ENCODE measurements around the gene IRF1. TPM values are rescaled to one million over a fixed set of nuclear protein-coding genes. Genes with fewer than 3 reads are reported as not detected.

IRF1 gene
- total RNA-seq, 1 experiment from 2014 or later: 48.9 TPM

DNA sequence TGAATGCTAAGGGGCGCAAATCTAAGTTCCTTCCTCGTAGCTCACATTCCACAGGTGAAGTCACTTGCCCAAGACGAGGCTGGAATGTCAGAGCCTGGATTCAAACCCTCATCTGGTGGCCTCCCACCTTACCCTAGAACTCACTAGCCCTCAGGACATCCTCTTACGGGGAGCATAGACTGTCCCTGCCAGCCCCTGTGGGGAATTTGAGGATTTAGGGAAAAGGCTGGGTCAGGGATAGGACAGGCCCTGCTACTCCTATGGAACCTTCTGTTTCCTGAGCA, 45.0 kb downstream of the IRF1 start:
- no peak for DNase-seq (ENCODE audit: low read depth, low spot score)

DNA sequence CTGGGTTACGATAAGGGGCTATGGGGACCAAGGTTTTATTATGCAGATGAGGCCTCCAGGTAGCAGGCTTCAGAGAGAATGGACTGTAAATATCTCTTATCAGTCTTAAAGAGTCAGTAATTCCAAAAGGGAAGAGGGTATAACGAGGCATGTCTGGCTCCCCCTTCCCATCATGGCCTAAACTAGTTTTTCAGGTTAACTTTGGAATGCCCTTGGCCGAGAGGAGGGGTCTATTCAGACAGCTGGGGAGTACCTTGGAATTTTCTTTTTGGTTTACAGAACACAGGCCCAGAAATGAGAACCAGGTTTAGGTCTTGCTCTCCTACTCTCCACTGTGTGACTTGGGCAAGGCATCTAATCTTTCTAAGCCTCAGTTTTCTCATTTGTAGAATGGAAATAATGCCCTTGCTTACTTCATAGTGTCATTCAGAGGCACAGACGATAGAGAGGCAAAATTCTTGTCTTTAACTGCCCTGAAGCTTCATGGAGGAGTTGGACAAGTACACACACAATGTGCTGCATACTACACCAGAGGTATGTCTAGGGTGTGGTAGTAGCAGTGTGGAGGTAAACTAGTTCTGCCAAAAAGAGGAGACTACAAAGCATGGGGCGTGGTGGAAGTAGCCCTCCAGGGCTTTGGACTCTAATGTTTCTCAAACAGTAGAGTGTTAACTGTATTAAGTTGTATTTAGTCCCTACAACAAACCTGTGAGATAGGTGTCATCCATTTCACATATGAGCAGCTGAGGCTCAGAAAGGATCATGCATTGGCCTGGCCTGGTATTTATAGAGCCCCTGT, 45.5 kb downstream of the IRF1 start:
- in situ Hi-C loops (cut with HindIII; ENCODE audit: low pct_unique_long_range_greater_than_20kb, low sequenced_read_pairs): no loop called here
- H3K36me3 ChIP-seq (ENCODE audit: control insufficient read depth, insufficient read depth, low read length): no peaks in the 10 kb centered on the region
- H3K4me3 ChIP-seq (ENCODE audit: low read depth in 2 of 2, low read length in 2 of 2): no peak overlapping the region
- BruUV-seq (replicated peaks): no TSS peak
- no peak for ATAC-seq
- ChIA-PET POLR2A (no interaction called here), CTCF (no interaction called here)
- TF ChIP-seq POLR2AphosphoS5 (IDR thresholded peaks at IDR 0.05; ENCODE audit: low read depth, low read length) (no peak), SIN3A (IDR thresholded peaks at IDR 0.05; ENCODE audit: borderline replicate concordance, insufficient read depth, low read depth, low read length) (no peak), TCF7L2 (IDR thresholded peaks at IDR 0.05; ENCODE audit: low read depth, low read length) (no peak)
- TF ChIP-seq, protein P1, sequence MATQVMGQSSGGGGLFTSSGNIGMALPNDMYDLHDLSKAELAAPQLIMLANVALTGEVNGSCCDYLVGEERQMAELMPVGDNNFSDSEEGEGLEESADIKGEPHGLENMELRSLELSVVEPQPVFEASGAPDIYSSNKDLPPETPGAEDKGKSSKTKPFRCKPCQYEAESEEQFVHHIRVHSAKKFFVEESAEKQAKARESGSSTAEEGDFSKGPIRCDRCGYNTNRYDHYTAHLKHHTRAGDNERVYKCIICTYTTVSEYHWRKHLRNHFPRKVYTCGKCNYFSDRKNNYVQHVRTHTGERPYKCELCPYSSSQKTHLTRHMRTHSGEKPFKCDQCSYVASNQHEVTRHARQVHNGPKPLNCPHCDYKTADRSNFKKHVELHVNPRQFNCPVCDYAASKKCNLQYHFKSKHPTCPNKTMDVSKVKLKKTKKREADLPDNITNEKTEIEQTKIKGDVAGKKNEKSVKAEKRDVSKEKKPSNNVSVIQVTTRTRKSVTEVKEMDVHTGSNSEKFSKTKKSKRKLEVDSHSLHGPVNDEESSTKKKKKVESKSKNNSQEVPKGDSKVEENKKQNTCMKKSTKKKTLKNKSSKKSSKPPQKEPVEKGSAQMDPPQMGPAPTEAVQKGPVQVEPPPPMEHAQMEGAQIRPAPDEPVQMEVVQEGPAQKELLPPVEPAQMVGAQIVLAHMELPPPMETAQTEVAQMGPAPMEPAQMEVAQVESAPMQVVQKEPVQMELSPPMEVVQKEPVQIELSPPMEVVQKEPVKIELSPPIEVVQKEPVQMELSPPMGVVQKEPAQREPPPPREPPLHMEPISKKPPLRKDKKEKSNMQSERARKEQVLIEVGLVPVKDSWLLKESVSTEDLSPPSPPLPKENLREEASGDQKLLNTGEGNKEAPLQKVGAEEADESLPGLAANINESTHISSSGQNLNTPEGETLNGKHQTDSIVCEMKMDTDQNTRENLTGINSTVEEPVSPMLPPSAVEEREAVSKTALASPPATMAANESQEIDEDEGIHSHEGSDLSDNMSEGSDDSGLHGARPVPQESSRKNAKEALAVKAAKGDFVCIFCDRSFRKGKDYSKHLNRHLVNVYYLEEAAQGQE (IDR thresholded peaks at IDR 0.05; ENCODE audit: insufficient read depth in 1 of 2, low read depth in 2 of 2, low read length in 1 of 2): no peak
- TF ChIP-seq, protein P2, sequence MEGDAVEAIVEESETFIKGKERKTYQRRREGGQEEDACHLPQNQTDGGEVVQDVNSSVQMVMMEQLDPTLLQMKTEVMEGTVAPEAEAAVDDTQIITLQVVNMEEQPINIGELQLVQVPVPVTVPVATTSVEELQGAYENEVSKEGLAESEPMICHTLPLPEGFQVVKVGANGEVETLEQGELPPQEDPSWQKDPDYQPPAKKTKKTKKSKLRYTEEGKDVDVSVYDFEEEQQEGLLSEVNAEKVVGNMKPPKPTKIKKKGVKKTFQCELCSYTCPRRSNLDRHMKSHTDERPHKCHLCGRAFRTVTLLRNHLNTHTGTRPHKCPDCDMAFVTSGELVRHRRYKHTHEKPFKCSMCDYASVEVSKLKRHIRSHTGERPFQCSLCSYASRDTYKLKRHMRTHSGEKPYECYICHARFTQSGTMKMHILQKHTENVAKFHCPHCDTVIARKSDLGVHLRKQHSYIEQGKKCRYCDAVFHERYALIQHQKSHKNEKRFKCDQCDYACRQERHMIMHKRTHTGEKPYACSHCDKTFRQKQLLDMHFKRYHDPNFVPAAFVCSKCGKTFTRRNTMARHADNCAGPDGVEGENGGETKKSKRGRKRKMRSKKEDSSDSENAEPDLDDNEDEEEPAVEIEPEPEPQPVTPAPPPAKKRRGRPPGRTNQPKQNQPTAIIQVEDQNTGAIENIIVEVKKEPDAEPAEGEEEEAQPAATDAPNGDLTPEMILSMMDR (IDR thresholded peaks at IDR 0.05): no peak
- H3K4me1 ChIP-seq (ENCODE audit: control insufficient read depth, insufficient read depth, low read length): peaks cover 11% of the 10 kb centered on the region
- no peak overlapping the region for H3K27ac ChIP-seq (ENCODE audit: low read length)
- intact Hi-C loops (cut with micrococcal nuclease; ENCODE audit: unreplicated experiment): no loop called here
- H3K27me3 ChIP-seq (ENCODE audit: control insufficient read depth, insufficient read depth, low read length): no peaks in the 10 kb centered on the region
- no peak for DNase-seq (ENCODE audit: low read depth, low spot score)
- no peaks in the 10 kb centered on the region for H3K9me3 ChIP-seq (ENCODE audit: control insufficient read depth, insufficient read depth, low read depth, low read length)

More for the DNA sequence above, 45.0 kb downstream of the IRF1 start:
- no peaks in the 10 kb centered on the region for H3K9me3 ChIP-seq (ENCODE audit: control insufficient read depth, insufficient read depth, low read depth, low read length)
- H3K36me3 ChIP-seq (ENCODE audit: control insufficient read depth, insufficient read depth, low read length): no peaks in the 10 kb centered on the region
- TF ChIP-seq, protein P1 (IDR thresholded peaks at IDR 0.05; ENCODE audit: insufficient read depth in 1 of 2, low read depth in 2 of 2, low read length in 1 of 2): no peak
- TF ChIP-seq TCF7L2 (IDR thresholded peaks at IDR 0.05; ENCODE audit: low read depth, low read length): no peak
- TF ChIP-seq SIN3A (IDR thresholded peaks at IDR 0.05; ENCODE audit: borderline replicate concordance, insufficient read depth, low read depth, low read length): no peak
- TF ChIP-seq, protein P2 (IDR thresholded peaks at IDR 0.05): no peak
- no peak for TF ChIP-seq POLR2AphosphoS5 (IDR thresholded peaks at IDR 0.05; ENCODE audit: low read depth, low read length)
- in situ Hi-C loops (cut with HindIII; ENCODE audit: low pct_unique_long_range_greater_than_20kb, low sequenced_read_pairs) (no loop called here), intact Hi-C loops (cut with micrococcal nuclease; ENCODE audit: unreplicated experiment) (no loop called here)
- ATAC-seq: peak; percentile 23; the same call in 1 of the 2 replicates
- BruUV-seq (replicated peaks): no TSS peak
- H3K27me3 ChIP-seq (ENCODE audit: control insufficient read depth, insufficient read depth, low read length): no peaks in the 10 kb centered on the region
- ChIA-PET POLR2A (no interaction called here), CTCF (no interaction called here)
- no peak overlapping the region for H3K4me3 ChIP-seq (ENCODE audit: low read depth in 2 of 2, low read length in 2 of 2)
- no peak overlapping the region for H3K27ac ChIP-seq (ENCODE audit: low read length)
- H3K4me1 ChIP-seq (ENCODE audit: control insufficient read depth, insufficient read depth, low read length): peaks cover 11% of the 10 kb centered on the region
